HCT116 (cell line): ENCODE measurements around the gene MRPL11. TPM values are rescaled to one million over a fixed set of nuclear protein-coding genes. Genes with fewer than 3 reads are reported as not detected.

Experiments used
- ATAC-seq: fragments of 200-7000 bp; cut with Tn5 transposase; 2 replicates; pipeline ENCODE4 v1.9.1; 2020; ENCODE audit warnings: mild to moderate bottlenecking, moderate library complexity
- BruUV-seq: library from RNA; stranded (reverse); fragments of 400-500 nt; replicated peaks from 2 replicates; lab custom pipeline; 2021; lab: Mats Ljungman, UMichigan
- CTCF ChIA-PET: fragments of 300-600 bp; sonication (Branson Sonifier 250); formaldehyde crosslinking; loops from one replicate; lab custom pipeline; 2021; ENCODE audit warnings: antibody characterized with exemption; lab: Charles Lee
- POLR2A ChIA-PET: fragments of 300-600, 350-600 bp; sonication (Branson Sonifier 250); formaldehyde crosslinking; loops from one replicate; lab custom pipeline; 2021; ENCODE audit warnings: antibody characterized with exemption; lab: Charles Lee
- RAD21 ChIA-PET, 2 experiments: fragments of 300-600 bp; sonication (Branson Sonifier 250); formaldehyde crosslinking; loops; one replicate each; lab custom pipeline; 2023; ENCODE audit warnings: low total read pairs in 2 of 2; ENCODE audit not compliant: uncharacterized antibody in 2 of 2, unreplicated experiment in 2 of 2, low non-redundant PET in 1 of 2; lab: Charles Lee
- DNase-seq: peaks from one replicate; pipeline ENCODE4 v3.0.0-alpha.2; 2010; ENCODE audit warnings: low read depth, low spot score
- H2AFZ ChIP-seq: fragments of 200-600 bp; shearing (Covaris generic), sonication (generic); 2 replicates; pipeline ENCODE4 v1.6.1; 2017; ENCODE audit warnings: low read depth, mixed run types, mixed read lengths, antibody characterized with exemption, low read length; ENCODE audit not compliant: poor library complexity, severe bottlenecking
- H3K27ac ChIP-seq: 2 replicates; pipeline ENCODE4 v1.5.1; 2012; ENCODE audit warnings: low read depth, low read length
- H3K27me3 ChIP-seq: fragments of 200-600 bp; sonication (generic); 2 replicates; pipeline ENCODE4 v1.6.1; 2016; ENCODE audit warnings: mixed run types, low read length, mixed read lengths; ENCODE audit not compliant: insufficient read depth
- H3K36me3 ChIP-seq, 2 experiments: fragments of 200-500 bp in 1 of 2; fragments of 200-600 bp in 1 of 2; sonication (Bioruptor generic) in 1 of 2; sonication (generic) in 1 of 2; 2 replicates each; pipeline versions ENCODE4 v1.5.1 to v1.6.1; 2014 to 2016; ENCODE audit warnings: low read length in 2 of 2, inconsistent platforms in 1 of 2, mixed read lengths in 1 of 2, mixed run types in 1 of 2; ENCODE audit not compliant: insufficient read depth in 2 of 2, control insufficient read depth in 1 of 2
- H3K4me1 ChIP-seq, 2 experiments: fragments of 200-600 bp in 1 of 2; sonication (generic) in 1 of 2; 2 replicates each; pipeline versions ENCODE4 v1.5.1 to v1.6.1; 2012 to 2017; ENCODE audit warnings: low read length in 2 of 2, inconsistent platforms in 1 of 2, mild to moderate bottlenecking in 1 of 2, mixed read lengths in 1 of 2, mixed run types in 1 of 2, moderate library complexity in 1 of 2; ENCODE audit not compliant: insufficient read depth in 2 of 2, control insufficient read depth in 1 of 2
- H3K4me2 ChIP-seq: fragments of 200-600 bp; sonication (generic); 2 replicates; pipeline ENCODE4 v1.6.1; 2017; ENCODE audit warnings: mixed run types, low read length, mixed read lengths
- H3K4me3 ChIP-seq, 2 experiments: fragments of 200-600 bp in 1 of 2; sonication (generic) in 1 of 2; replicated peaks in 1 of 2; 2 replicates each; pipeline ENCODE4 v1.5.1; 2011 to 2016; ENCODE audit warnings: low read length in 2 of 2, control low read depth in 1 of 2, low read depth in 1 of 2, mild to moderate bottlenecking in 1 of 2, mixed read lengths in 1 of 2, mixed run types in 1 of 2
- H3K79me2 ChIP-seq: fragments of 200-600 bp; sonication (generic); 2 replicates; pipeline ENCODE4 v1.6.1; 2017; ENCODE audit warnings: mild to moderate bottlenecking, mixed run types, low read length, moderate library complexity, mixed read lengths; ENCODE audit not compliant: insufficient read depth
- H3K9ac ChIP-seq: fragments of 200-600 bp; sonication (generic); 2 replicates; pipeline ENCODE4 v1.6.1; 2016; ENCODE audit warnings: low read length, mixed read lengths
- H3K9me2 ChIP-seq: fragments of 200-600 bp; sonication (generic), shearing (Covaris generic); 2 replicates; pipeline ENCODE4 v1.6.1; 2017; ENCODE audit warnings: mixed run types, mild to moderate bottlenecking, moderate library complexity; ENCODE audit not compliant: insufficient read depth
- H3K9me3 ChIP-seq, 2 experiments: fragments of 200-500 bp in 1 of 2; fragments of 200-600 bp in 1 of 2; sonication (Bioruptor generic) in 1 of 2; sonication (generic) in 1 of 2; 2 replicates each; pipeline ENCODE4 v1.6.1; 2014 to 2017; ENCODE audit warnings: low read length in 2 of 2, mixed read lengths in 2 of 2, inconsistent platforms in 1 of 2, low read depth in 1 of 2, mild to moderate bottlenecking in 1 of 2, mixed run types in 1 of 2, moderate library complexity in 1 of 2; ENCODE audit not compliant: control insufficient read depth in 1 of 2, insufficient read depth in 1 of 2
- H4K20me1 ChIP-seq: fragments of 200-600 bp; sonication (generic), shearing (Covaris generic); 2 replicates; pipeline ENCODE4 v1.6.1; 2017; ENCODE audit warnings: mixed run types, mild to moderate bottlenecking, moderate library complexity; ENCODE audit not compliant: insufficient read depth
- ATF3 ChIP-seq: IDR thresholded peaks from 2 replicates; pipeline ENCODE4 v1.6.1; 2012
- CTCF ChIP-seq, 3 experiments: fragments of 200-600 bp in 1 of 3; sonication (generic) in 1 of 3; IDR thresholded peaks in 2 of 3; conservative IDR thresholded peaks in 1 of 3; 2 replicates each; pipeline ENCODE4 v1.5.1; 2012 to 2017; ENCODE audit warnings: low read depth in 2 of 3, low read length in 2 of 3, antibody characterized with exemption in 1 of 3, borderline replicate concordance in 1 of 3, control low read depth in 1 of 3, mild to moderate bottlenecking in 1 of 3, mixed read lengths in 1 of 3, mixed run types in 1 of 3, moderate library complexity in 1 of 3; ENCODE audit not compliant: insufficient read depth in 1 of 3
- EGR1 ChIP-seq: IDR thresholded peaks from 2 replicates; pipeline ENCODE4 v1.6.1; 2012; ENCODE audit warnings: low read depth
- EZH2phosphoT487 ChIP-seq: fragments of 200-600 bp; IDR thresholded peaks from 2 replicates; pipeline ENCODE4 v1.6.1; 2018; ENCODE audit warnings: antibody characterized with exemption, borderline replicate concordance
- JUND ChIP-seq: IDR thresholded peaks from 2 replicates; pipeline ENCODE4 v1.6.1; 2012
- MAX ChIP-seq: IDR thresholded peaks from 2 replicates; pipeline ENCODE4 v1.6.1; 2012
- POLR2A ChIP-seq: IDR thresholded peaks from 2 replicates; pipeline ENCODE4 v1.7.0; 2011; ENCODE audit warnings: borderline replicate concordance; ENCODE audit not compliant: insufficient read depth, insufficient read length; ENCODE audit errors: extremely low read depth
- RAD21 ChIP-seq: IDR thresholded peaks from 2 replicates; pipeline ENCODE4 v1.6.1; 2012; ENCODE audit warnings: low read depth, mild to moderate bottlenecking
- REST ChIP-seq: IDR thresholded peaks from 2 replicates; pipeline ENCODE4 v1.6.1; 2012; ENCODE audit warnings: low read depth
- SP1 ChIP-seq: IDR thresholded peaks from 2 replicates; pipeline ENCODE4 v1.6.1; 2012; ENCODE audit warnings: low read depth
- SRF ChIP-seq: IDR thresholded peaks from 2 replicates; pipeline ENCODE4 v1.6.1; 2012; ENCODE audit warnings: low read depth
- TCF7L2 ChIP-seq: IDR thresholded peaks from 2 replicates; pipeline ENCODE4 v1.7.0; 2011; ENCODE audit warnings: borderline replicate concordance, inconsistent platforms; ENCODE audit not compliant: insufficient read depth, insufficient read length; ENCODE audit errors: extremely low read depth
- YY1 ChIP-seq: IDR thresholded peaks from 2 replicates; pipeline ENCODE4 v1.6.1; 2011; ENCODE audit warnings: low read length, low read depth, moderate library complexity, mild to moderate bottlenecking; ENCODE audit not compliant: insufficient replicate concordance; ENCODE audit errors: extremely low read depth
- ZBTB33 ChIP-seq: IDR thresholded peaks from 2 replicates; pipeline ENCODE4 v1.6.1; 2011; ENCODE audit warnings: mild to moderate bottlenecking, low read length, moderate library complexity; ENCODE audit not compliant: insufficient replicate concordance; ENCODE audit errors: extremely low read depth
- ZFX ChIP-seq: fragments of 450-650 bp; IDR thresholded peaks from 2 replicates; pipeline ENCODE4 v1.6.1; 2017
- ZNF274 ChIP-seq: fragments of 200-500 bp; sonication (Bioruptor generic); IDR thresholded peaks from 2 replicates; pipeline ENCODE4 v1.6.1; 2014; ENCODE audit warnings: mild to moderate bottlenecking, low read depth, low read length, inconsistent platforms
- intact Hi-C: fragments of 100-400 bp; cut with micrococcal nuclease; formaldehyde crosslinking; loops from 2 replicates; pipeline ENCODE4 v1.10.0; 2022
- total RNA-seq: library from RNA; stranded (reverse); gene quantifications from one replicate; pipeline ENCODE4 v1.2.1, GENCODE V29; 2021; ENCODE audit not compliant: unreplicated experiment

Gene MRPL11
- total RNA-seq, 1 experiment from 2014 or later: 126 TPM

- Histone ChIP-seq H4K20me1 (no peaks in the 10 kb centered on the region), H3K27me3 (no peaks in the 10 kb centered on the region), H3K9ac (peak overlapping the region; percentile 83), H2AFZ (no peak overlapping the region), H3K9me3 (peaks cover 6 to 7% of the 10 kb centered on the region in 2 experiments; a peak in 1 of 4 replicates), H3K4me2 (peak overlapping the region; percentile 93), H3K4me1 (peaks cover 8 to 19% of the 10 kb centered on the region in 2 experiments), H3K36me3 (no peaks in the 10 kb centered on the region), H3K9me2 (no peaks in the 10 kb centered on the region), H3K27ac (no peak overlapping the region), H3K4me3 (peak overlapping the region in 1 of 2 experiments; percentile 95; a peak in 3 of 4 replicates), H3K79me2 (peaks cover 8% of the 10 kb centered on the region; the same call in 1 of the 2 replicates)
- ATAC-seq: no peak
- POLR2A ChIA-PET: interaction anchor here (0.6 to 3.3 kb wide), 3 partner anchors 11 to 24 kb away, joined by 3 to 17 read pairs (median 6); partner anchors contain the start of gene DPP3
- RAD21 ChIA-PET: interaction anchor here in 1 of 2 experiments (1.1 kb wide), 1 partner anchor 153 kb away, joined by 3 read pairs; no protein-coding TSS in a partner anchor
- CTCF ChIA-PET: interaction anchor here (1.0 to 2.0 kb wide), 3 partner anchors 13 to 24 kb away, joined by 3 to 13 read pairs (median 7); partner anchors contain the start of gene DPP3
- TF ChIP-seq EZH2phosphoT487 (no peak), REST (no peak), RAD21 (no peak), EGR1 (no peak), YY1 (no peak), ZBTB33 (no peak), ZNF274 (no peak), MAX (no peak), TCF7L2 (no peak), POLR2A (no peak), JUND (no peak), ZFX (no peak), SP1 (no peak), ATF3 (no peak), CTCF (IDR thresholded peaks at IDR 0.05 in 2 of 3, conservative IDR thresholded peaks at IDR 0.05 in 1 of 3; ENCODE audit: borderline replicate concordance in 1 of 3, insufficient read depth in 1 of 3, low read depth in 2 of 3, low read length in 2 of 3) (no peak), SRF (no peak)
- BruUV-seq: no TSS peak
- DNase-seq: no peak
- intact Hi-C loops: loop anchor here (1.0 kb wide), 1 partner anchor 14 kb away; no protein-coding TSS in a partner anchor
These were observed 27.0 kb upstream of the MRPL11 start for GRCh38 chr11:66465373-66466224.
